H1 (cell line): ENCODE data around the gene FAS.

Experiments
- CEBPB ChIP-seq: IDR thresholded peaks from 2 replicates; pipeline ENCODE4 v1.6.1; 2012; ENCODE audit warnings: low read depth, low read length
- CTCF ChIP-seq, 3 experiments: IDR thresholded peaks; 1 replicate in 2 of 3; 2 replicates in 1 of 3; pipeline versions ENCODE4 v1.5.1 to v1.6.1; 2011; ENCODE audit warnings: low read length in 3 of 3, mild to moderate bottlenecking in 3 of 3, inconsistent platforms in 2 of 3, low read depth in 1 of 3, moderate library complexity in 1 of 3; ENCODE audit not compliant: insufficient read depth in 1 of 3; ENCODE audit errors: control extremely low read depth in 1 of 3
- EZH2 ChIP-seq: fragments of 200-600 bp; sonication (generic); IDR thresholded peaks from 2 replicates; pipeline ENCODE4 v1.7.1; 2012; ENCODE audit warnings: low read depth, mild to moderate bottlenecking, moderate library complexity, low read length, inconsistent platforms; ENCODE audit not compliant: severe bottlenecking
- KDM5A ChIP-seq: fragments of 200-600 bp; IDR thresholded peaks from 2 replicates; pipeline ENCODE4 v1.7.1; 2012; ENCODE audit warnings: mild to moderate bottlenecking, low read length, inconsistent platforms, mixed read lengths
- RBBP5 ChIP-seq: IDR thresholded peaks from 2 replicates; pipeline ENCODE4 v1.7.1; 2012; ENCODE audit warnings: low read depth, mild to moderate bottlenecking, inconsistent platforms, low read length, moderate library complexity, borderline replicate concordance
- SRF ChIP-seq: IDR thresholded peaks from 2 replicates; pipeline ENCODE4 v1.6.1; 2011; ENCODE audit warnings: mild to moderate bottlenecking, low read depth, low read length, moderate library complexity

- TF ChIP-seq EZH2 (no peak), CEBPB (no peak), CTCF (IDR thresholded peaks at IDR 0.05; ENCODE audit: control extremely low read depth in 1 of 3, insufficient read depth in 1 of 3, low read depth in 1 of 3, low read length in 3 of 3) (no peak), KDM5A (no peak), RBBP5 (no peak), SRF (no peak)
Observed at GRCh38 chr10:88995156-88995876, 4.7 kb downstream of the FAS start.
